HG03342 (cell line): Measurements from ENCODE around the gene F11R.
"Not testable (repeated sequence)": the region's sequence is repeated elsewhere in the genome, so short reads cannot be mapped to it uniquely, and the experiment has no call there.

Experiments used
- ATAC-seq: cut with Tn5 transposase; IDR thresholded peaks from one replicate; pipeline ENCODE4 v1.9.1; 2021; ENCODE audit warnings: mild to moderate bottlenecking, moderate library complexity; ENCODE audit not compliant: unreplicated experiment

F11R gene

GRCh38 chr1:161016683-161017082, 4.3 kb downstream of the F11R start:
- not testable (repeated sequence) for ATAC-seq

- peak; percentile 78 for ATAC-seq
These were observed 7.3 kb downstream of the F11R start for GRCh38 chr1:161013488-161014230.

DNA sequence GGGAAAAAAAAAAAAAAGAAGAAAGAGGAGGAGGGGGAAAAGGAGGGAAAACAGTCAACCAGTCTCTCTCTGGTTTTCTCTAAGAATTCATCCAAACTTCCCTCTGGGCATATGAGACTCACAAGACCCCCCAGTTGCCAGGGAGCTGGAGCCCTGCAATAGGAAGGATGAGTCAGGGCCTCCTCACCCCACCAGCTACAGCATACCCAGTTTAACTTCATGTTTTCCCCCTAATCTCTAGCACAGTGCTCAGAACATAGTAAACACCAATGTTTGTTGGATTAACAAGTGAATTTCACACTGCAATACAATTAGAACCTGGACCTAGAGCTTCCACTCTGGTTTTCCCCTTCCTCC, 7.8 kb downstream of the F11R start:
- no peak for ATAC-seq

GRCh38 chr1:161012420-161012819, 8.5 kb downstream of the F11R start:
- ATAC-seq: no peak

GRCh38 chr1:161009602-161010211, 11.2 kb downstream of the F11R start:
- ATAC-seq: no peak

DNA sequence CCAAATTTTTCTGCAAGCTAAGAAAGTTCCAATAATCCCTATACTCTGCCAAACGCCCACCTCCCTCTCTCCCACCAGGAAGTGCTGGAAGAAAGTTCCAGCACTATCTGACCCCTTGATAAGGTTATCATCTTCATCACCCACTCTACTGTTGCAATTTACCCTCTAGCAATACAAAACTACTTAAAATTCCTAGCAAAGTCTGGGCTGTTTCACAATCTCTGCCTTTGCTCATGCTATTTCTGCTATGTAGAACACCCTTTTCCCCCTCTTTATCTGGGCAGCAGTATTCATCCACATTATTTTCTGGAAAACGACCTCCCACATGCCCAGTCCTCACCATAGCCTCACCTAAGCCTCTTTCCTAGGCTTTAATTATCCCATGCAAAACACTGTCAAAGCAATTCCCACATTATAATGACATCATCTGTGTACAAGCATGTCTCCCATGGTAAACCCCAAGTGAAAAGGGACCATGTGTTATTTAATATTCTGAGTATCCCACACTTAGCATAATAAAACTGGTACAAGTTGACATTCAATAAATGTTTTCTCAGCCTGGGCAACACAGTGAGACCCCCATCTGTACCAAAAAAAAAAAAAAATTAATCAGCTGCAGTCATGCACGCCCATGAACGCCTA, 12.0 kb downstream of the F11R start:
- ATAC-seq: no peak

- no peak for ATAC-seq
These were observed 13.6 kb downstream of the F11R start for GRCh38 chr1:161007369-161007768.

DNA sequence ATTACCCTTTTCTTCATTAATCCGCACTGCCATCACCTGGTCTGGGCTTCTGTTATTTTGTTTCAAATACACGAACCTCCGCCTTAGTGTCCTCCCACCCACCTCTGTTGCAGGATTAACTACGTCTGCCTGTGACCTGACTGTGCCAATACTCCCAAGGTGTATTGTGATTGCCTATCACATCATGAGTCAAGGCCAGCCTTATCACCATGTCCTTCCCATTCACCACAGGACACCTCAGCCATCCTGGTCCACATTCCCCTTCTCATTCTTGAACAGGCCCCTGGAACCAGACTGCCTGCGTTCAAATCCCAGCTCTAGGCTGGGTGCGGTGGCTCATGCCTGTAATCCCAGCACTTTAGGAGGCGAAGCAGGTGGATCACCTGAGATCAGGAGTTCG, 14.4 kb downstream of the F11R start:
- ATAC-seq: no peak

- no peak for ATAC-seq
These were observed 19.4 kb downstream of the F11R start for GRCh38 chr1:161001525-161001924.

- ATAC-seq: no peak
These were observed 20.0 kb downstream of the F11R start for GRCh38 chr1:161000736-161001480.

DNA sequence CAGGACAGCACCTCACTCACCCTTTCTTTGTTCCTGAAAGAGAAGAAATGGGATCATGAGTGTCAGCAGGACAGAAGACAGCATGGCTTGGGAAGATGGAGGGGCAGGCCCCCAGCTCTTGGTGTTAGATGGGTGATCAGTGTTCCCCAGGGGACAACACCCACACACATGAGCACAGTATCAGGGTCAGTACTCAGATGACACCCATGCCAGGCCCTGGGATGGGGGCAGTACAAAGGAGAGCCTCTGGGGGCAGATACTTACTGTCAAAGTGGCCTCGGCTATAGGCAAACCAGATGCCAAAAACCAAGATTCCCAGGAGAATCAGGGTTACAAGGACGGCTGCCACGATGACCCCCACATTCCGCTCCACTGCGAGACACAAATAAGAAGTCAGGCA, 21.6 kb downstream of the F11R start:
- no peak for ATAC-seq

GRCh38 chr1:160997323-160998038, 23.5 kb downstream of the F11R start:
- ATAC-seq: no peak

DNA sequence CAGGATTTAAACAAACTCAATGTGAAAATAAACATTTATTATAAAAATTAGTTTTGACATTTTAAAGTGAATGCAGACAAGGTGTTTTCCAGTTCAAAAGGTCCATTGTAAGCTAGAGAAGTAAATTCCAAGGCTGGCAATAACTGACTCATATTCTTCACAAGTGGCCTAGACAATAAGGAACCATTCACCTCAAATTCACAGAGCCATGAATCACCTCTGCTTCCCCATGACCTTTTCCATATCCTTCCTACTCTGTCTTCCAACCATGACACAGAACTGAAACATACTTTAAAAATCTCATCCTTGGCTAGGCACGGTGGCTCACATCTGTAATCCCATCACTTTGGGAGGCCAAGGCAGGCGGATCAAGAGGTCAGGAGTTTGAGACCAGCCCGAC, 24.8 kb downstream of the F11R start:
- ATAC-seq: no peak

DNA sequence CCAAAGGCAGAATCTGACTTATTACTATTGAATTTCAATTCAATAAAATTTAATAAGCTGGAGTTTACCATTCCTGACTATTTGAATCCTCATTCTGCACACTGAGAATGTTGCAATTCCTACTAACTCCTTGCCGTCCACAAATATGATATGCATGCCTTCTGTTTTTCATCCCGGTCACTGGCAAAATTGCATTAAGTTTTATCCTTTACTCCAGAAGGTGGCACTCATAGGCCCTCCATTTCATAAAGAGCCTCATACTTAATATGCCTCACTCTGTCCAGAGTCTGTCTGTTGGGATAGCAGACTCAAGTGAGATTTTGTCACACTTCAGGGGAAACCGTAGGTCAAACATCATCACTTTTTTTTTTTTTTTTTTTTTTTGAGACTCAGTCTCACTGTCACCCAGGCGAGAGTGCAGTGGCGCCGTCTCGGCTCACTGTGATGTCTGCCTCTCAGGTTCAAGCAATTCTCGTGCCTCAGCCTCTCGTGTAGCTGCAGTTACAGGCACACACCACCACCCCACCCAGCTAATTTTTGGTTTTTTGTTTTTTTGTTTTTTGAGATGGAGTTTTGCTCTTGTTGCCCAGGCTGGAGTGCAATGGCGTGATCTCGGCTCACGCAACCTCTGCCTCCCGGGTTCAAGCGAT, 27.3 kb downstream of the F11R start:
- no peak for ATAC-seq

GRCh38 chr1:160992036-160992435, 28.9 kb downstream of the F11R start:
- not testable (repeated sequence) for ATAC-seq

DNA sequence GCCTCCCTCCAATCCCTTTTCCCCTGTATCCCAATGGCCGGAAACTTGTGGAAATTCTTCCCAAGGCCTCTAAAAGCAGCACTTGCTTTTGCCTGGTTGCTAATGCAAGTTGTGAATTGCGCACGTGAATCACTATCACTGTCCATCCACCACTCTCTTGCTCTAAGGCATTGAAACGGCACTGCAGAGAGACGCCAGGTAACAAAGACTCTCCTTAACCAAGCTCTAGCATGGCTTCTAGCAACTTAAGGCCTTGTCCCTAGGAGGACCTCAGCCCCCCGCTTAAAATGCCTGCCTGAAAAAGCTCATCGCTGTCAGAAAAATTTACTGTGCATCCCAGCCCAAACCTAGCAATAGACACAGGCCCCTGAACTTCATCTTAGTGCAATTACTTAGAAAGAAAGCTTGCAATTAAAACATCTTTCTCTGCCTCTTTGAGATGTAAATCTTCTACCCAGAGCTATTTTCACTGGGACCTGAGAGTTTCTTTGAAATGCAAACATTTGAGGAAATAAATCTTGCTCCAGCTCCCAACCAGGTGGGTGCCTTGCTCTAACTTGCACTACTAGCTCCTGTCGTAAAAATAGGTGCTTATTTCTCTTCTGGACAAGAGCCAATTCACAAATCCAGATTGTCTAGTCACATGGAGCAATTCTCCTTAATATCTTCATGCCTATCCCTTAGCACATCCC, 33.4 kb downstream of the F11R start:
- ATAC-seq: no peak

DNA sequence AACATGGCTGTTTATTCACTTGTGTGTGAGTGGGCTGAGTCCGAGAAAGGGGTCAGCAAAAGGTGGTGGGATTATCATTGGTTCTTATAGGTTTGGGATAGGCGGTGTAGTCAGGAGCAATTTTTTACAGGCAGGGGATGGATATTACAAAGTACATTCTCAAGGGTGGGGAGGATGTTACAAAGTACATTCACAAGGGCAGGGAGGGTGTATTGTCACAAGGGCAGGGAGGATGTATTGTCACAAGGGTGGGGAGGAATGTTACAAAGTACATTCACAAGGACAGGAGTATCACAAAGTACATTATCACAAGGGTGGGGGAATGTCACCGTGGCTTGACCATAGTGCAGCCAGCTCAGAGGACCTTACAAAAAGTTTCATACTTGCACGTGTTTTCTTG, 35.2 kb downstream of the F11R start:
- ATAC-seq: no peak

DNA sequence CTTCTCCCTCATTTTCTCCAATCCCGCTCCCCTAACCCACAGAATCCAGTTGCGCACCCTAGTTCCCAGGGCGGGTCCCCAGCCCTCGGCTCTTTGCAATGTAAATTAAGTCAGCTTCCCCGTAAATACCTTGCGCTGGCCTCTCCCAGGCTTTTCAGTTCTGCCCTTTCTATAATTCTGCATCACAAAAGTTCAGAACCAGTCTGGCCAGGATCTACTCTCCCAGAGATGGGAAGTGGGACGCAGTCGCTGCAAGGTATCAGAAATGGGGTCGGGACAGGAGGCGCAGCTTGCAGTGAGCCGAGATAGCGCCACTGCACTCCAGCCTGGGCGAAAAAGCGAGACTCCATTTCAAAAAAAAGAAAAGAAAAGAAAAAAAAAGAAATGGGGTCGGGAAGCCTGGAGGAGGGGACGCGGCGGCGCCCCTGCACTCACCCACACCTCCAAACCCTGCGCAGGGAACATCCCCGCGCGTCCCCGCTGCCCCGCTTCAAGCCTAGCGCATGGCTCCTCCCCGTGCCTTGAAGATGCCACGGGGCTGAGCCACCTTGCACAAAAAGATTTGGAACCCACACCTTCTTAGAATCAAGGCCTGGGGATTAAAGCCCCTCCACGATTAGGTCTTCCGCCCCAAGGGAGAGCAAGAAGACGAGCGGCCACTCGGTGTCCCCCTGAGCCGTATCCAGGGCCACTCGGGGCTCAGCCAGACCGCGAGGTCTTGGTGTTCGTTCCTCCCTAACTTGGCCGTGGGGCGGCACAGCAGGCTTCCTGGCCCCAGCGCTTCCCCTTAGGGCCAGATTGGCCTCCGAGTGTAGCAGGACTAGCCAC, 39.2 kb downstream of the F11R start:
- no peak for ATAC-seq

DNA sequence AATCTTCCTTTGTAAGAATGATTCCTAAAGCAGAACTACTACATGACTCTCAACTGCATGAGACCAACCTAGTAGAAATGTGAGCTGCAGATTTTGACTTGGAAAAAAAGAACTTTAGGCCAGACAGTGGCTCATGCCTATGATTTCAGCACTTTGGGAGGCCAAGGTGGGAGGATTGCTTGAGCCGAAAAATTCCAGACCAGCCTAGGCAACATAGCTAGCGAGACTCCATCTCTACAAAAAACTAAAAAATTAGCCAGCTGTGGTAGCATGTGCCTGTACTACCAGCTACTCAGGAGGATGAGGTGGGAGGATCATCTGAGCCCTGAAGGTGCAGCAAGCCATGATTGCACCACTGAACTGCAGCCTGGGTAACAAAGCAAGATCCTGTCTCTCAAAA, 41.7 kb downstream of the F11R start:
- no peak for ATAC-seq
